AG10803 (cell line): ENCODE measurements around the gene DPP6.

Experiments
- DNase-seq: peaks from one replicate; pipeline ENCODE4 v3.0.0; 2010; ENCODE audit warnings: low read depth
- H3K4me3 ChIP-seq: 2 replicates; pipeline ENCODE4 v1.5.1; 2011; ENCODE audit warnings: mild to moderate bottlenecking, low read length, control low read depth
- TF ChIP-seq, protein P1 (sequence below): conservative IDR thresholded peaks from 2 replicates; pipeline ENCODE4 v1.5.1; 2011; ENCODE audit warnings: mild to moderate bottlenecking, low read length, control low read depth, inconsistent platforms

The DPP6 gene

DNA sequence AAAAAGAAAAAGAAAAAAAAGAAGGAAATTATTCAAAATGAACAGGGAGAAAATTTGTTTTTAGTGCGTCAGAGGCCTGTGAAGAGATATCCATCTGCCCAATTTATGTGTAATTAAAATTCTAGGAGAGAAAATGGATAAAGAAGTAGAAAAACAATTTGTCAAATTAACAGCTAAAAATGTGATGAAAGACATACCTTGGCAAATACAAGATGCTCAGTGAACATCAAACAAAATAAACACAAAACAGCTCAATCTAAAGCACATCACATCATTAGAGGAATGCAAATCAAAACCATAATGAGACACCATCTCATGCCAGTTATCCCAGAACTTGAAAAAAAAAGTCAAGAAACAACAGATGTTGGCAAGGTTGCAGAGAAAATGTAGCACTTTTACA, 477.9 kb downstream of the DPP6 start:
- no peak overlapping the region for H3K4me3 ChIP-seq
- DNase-seq: no peak
- TF ChIP-seq, protein P1, sequence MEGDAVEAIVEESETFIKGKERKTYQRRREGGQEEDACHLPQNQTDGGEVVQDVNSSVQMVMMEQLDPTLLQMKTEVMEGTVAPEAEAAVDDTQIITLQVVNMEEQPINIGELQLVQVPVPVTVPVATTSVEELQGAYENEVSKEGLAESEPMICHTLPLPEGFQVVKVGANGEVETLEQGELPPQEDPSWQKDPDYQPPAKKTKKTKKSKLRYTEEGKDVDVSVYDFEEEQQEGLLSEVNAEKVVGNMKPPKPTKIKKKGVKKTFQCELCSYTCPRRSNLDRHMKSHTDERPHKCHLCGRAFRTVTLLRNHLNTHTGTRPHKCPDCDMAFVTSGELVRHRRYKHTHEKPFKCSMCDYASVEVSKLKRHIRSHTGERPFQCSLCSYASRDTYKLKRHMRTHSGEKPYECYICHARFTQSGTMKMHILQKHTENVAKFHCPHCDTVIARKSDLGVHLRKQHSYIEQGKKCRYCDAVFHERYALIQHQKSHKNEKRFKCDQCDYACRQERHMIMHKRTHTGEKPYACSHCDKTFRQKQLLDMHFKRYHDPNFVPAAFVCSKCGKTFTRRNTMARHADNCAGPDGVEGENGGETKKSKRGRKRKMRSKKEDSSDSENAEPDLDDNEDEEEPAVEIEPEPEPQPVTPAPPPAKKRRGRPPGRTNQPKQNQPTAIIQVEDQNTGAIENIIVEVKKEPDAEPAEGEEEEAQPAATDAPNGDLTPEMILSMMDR: no peak

DNA sequence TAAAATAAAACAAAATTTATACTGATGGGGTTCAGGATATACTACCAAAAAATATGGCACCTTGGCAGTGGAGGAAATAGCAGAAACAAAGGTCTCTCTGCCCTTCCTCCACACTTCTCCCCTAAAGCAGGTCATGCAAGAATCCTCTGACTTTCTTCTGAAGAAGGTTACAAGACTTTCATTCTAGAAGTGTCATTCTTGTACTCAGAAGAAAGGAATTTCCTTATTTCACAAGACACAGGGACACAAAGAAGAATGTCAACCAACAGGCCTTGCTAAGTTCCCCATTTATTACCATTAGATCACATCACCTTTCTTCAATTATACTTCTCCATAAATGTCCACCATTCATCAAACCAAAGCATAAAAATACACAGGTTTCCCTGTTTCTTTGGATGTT, 480.6 kb downstream of the DPP6 start:
- TF ChIP-seq, protein P1: no peak
- no peak overlapping the region for H3K4me3 ChIP-seq

DNA sequence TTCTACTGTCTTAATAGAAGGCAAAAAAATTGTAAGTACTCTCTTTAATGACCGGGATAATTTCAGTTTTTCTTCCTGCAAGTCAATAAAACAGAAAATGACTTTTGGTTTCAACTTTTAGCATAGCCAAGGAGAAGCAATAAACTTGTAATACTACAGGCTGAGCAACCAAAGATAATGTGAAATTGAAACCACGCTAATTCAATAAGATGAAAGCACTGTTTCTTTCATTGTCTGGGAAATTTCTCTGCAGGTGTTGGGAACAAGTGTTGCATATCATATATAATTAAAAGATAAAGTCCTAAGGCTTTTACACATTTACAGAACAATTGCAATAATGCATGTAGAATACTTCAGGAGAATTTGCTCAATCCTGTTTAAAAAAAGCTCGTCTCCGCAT, 488.4 kb downstream of the DPP6 start:
- no peak overlapping the region for H3K4me3 ChIP-seq
- DNase-seq: no peak
- TF ChIP-seq, protein P1: no peak

More for the DNA sequence above, 480.6 kb downstream of the DPP6 start:
- DNase-seq: no peak

DNA sequence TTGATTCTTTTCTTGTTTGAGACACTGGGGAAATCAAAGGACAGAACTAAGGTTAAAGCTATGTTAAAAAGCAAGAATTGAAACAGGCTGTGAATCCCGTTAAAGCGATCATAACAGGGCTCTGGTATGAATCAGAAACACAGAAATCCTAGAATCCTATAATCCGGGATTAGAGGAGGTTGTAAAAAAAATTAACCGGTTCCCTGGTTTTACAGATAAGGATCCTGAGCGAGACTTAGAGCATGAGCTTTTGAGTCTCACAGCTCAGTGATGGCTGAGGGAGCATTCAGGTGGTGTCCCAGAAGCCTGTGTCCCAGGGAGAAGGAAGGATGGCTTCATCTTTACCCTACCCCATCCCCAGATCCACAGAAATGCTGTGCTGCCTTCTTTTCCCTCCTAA, 489.4 kb downstream of the DPP6 start:
- no peak for DNase-seq
- H3K4me3 ChIP-seq: no peak overlapping the region
- TF ChIP-seq, protein P1: no peak

DNA sequence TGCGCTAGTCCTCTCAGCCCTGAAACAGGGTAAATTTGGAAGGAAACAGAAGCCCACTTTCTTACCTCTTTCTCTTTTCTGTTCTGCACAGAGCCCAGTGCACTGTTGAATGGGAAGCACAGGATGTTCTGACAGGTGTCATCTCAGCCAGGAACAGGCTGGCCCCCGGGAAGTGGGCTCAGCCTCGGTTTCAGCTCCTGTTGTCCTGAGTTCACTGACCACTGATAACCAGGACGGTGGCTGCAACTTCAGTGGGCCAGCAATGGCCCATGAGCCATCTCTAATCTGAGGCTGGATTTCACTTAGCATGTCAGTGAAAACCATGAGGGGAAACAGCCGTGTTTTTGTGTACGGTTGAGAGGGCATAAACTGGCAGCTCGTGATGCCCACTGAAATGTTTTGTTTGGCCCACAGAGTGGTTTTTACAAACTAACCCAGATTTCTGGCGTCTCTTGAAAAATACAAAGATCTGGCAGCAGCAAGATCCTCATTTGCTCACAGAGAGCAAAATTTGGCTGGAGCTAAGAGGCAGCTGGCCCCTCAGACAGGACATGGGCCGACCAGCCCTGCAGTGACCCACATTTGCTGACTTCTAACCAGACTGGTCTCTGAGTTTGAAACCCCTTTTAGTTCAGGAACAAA, 494.9 kb downstream of the DPP6 start:
- TF ChIP-seq, protein P1: no peak
- H3K4me3 ChIP-seq: no peak overlapping the region
- DNase-seq: no peak

- no peak for DNase-seq
- TF ChIP-seq, protein P1: no peak
These were observed 501.6 kb downstream of the DPP6 start for GRCh38 chr7:154553711-154554265.

DNA sequence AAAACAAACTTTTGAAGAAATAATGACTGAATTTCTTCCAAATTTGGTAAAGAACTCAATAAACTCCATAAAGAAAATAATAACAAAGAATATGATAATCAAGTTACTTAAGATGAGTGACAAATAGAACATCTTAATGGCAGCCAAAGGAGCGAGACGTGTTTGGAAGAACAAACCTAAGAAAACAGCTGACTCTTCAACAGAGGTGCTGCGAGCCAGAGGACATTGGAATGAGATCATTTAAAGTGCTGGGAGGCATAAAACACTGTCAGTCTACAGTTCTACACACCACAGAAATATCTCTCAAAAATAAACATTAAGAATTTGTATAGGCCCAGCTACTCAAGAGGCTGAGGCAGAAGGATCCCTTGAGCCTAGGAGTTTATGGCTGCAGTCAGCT, 507.3 kb downstream of the DPP6 start:
- DNase-seq: no peak
- H3K4me3 ChIP-seq: no peak overlapping the region
- TF ChIP-seq, protein P1: no peak

More at GRCh38 chr7:154553711-154554265, 501.6 kb downstream of the DPP6 start:
- no peak overlapping the region for H3K4me3 ChIP-seq
